GM12865 (cell line): ENCODE measurements around the gene KCNJ15.

ENCODE experiments used
- DNase-seq: peaks from one replicate; pipeline ENCODE4 v3.0.0; 2010; ENCODE audit warnings: low read depth
- H3K4me3 ChIP-seq: 2 replicates; pipeline ENCODE4 v1.5.1; 2011; ENCODE audit warnings: mild to moderate bottlenecking, low read depth, low read length, control low read depth
- CTCF ChIP-seq: IDR thresholded peaks from 2 replicates; pipeline ENCODE4 v1.5.1; 2011; ENCODE audit warnings: low read length, control low read depth, low read depth, inconsistent platforms; ENCODE audit not compliant: insufficient read depth; ENCODE audit errors: missing control alignments

KCNJ15 gene

GRCh38 chr21:38290809-38291208, 34.0 kb downstream of the KCNJ15 start:
- no peak for TF ChIP-seq CTCF
- H3K4me3 ChIP-seq: no peak overlapping the region
- DNase-seq: no peak

DNA sequence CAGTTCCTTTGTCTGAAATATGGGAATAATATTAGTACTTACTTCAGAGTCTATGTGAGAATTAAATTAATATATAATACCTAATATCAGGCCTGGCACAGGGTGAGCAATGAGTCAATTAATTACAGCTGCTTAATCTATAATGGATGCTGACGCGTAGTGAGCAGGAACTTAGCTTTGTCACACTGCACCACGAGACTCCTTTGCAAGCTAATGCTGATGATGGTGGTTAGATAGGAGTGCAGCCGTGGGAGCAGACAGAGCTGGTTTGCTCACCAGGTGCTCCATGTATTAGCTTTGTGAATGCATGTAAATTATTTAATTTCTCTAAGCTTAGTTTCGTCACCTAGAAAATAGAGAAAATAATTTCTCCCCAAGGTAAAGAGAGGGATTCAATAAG, 35.1 kb downstream of the KCNJ15 start:
- no peak for DNase-seq
- no peak for TF ChIP-seq CTCF
- H3K4me3 ChIP-seq: no peak overlapping the region

DNA sequence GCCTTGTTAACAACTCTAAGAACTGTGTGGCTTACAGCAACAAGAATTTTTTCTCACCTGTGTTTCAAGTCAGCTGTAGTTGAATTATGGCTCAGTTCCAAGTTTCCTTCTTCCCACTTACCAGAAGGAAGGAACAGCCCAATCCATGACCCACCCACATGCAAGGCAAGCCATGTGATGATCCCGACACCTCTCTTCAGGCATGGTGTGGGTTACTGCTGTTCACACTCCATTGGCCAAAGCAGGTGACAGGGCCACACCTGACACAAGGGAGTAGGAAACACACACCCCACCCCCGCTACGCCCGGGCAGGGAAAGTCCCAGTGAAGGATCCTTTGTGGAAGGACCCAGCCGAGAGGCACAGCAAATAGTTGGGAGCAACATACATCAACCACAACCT, 36.3 kb downstream of the KCNJ15 start:
- DNase-seq: no peak
- TF ChIP-seq CTCF: no peak
- no peak overlapping the region for H3K4me3 ChIP-seq

- H3K4me3 ChIP-seq: no peak overlapping the region
- TF ChIP-seq CTCF: no peak
- no peak for DNase-seq
Observed at GRCh38 chr21:38293765-38294164, 37.0 kb downstream of the KCNJ15 start.

DNA sequence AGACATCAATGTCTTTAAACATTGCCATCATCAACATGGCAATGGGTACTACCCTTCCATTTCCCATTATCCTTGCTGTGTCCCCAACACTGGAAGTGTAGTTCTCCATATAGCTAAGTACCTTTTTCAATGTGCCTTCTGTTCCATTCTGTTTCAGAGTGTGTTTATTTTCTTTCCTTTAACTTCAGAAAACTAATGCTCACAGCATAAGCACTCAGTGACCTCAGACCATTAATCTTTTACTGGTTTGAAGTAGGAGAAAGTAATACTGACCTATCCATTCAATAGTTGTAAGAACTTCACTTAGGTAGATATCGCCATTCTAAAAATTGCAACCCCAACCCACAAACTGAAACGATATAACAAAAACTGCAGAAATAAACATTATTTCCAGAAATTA, 37.8 kb downstream of the KCNJ15 start:
- no peak overlapping the region for H3K4me3 ChIP-seq
- DNase-seq: no peak
- no peak for TF ChIP-seq CTCF

GRCh38 chr21:38295997-38296764, 39.4 kb downstream of the KCNJ15 start:
- TF ChIP-seq CTCF: no peak

DNA sequence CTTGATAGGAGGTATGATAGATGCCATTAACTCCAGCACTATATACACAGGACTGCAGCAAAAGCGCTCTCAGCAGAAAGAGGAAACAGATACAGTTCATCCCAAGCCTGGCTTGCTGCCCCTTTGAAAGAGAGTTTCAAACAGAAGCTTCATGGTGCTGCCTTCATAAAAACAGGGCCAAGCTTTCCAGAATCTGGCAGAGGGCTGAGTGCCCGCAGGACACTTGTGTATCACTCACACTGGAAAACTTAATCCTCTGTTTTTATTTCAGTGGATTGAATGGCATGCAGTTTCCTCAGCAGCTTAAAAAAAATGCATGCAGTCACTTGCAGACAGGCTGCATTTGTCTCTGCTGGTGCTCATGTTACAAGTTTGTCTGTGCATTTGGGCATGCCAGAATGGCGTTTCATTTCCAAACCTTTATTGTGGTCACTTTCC, 40.4 kb downstream of the KCNJ15 start:
- no peak for TF ChIP-seq CTCF
- no peak overlapping the region for H3K4me3 ChIP-seq
- no peak for DNase-seq

More at GRCh38 chr21:38295997-38296764, 39.4 kb downstream of the KCNJ15 start:
- H3K4me3 ChIP-seq: no peak overlapping the region
- DNase-seq: no peak
